Measurements from ENCODE around the gene PCDHGC3.
A peak's percentile ranks its signal among the peaks of the same experiment; 100 is the strongest.
"Not testable (repeated sequence)": the region's sequence is repeated elsewhere in the genome, so short reads cannot be mapped to it uniquely, and the experiment has no call there.

Gene PCDHGC3

GRCh38 chr5:141475625-141476131, at the start of gene PCDHGC3:
PCDHGC3 (plus strand) TSS chr5:141475966; CDS start chr5:141476117, 151 bp downstream.
- peak; percentile 50 to 71 for DNase-seq

DNA sequence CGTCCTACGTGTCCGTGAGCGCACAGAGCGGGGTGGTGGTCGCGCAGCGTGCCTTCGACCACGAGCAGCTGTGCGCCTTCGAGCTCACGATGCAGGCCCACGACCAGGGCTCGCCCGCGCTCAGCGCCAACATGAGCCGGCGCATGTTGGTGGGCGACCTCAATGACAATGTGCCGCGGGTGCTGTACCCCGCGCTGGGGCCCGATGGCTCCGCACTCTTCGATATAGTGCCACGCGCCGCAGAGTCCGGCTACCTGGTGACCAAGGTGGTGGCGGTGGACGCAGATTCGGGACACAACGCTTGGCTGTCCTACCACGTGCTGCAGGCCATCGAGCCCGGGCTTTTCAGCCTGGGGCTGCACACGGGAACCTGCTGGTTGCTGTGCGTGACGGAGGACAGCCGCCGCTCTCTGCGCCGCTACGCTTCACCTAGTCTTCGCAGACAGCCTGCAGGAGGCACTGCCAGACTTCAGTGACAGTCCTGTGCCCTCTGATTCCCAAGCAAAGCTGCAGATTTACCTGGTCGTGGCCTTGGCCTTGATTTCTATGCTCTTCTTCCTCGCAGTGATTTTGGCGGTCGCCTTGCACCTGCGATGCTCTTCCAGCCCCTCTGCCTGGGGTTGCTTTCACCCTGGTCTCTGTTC, 47.9 kb upstream of the PCDHGC3 start:
- DNase-seq = no peak

DNA sequence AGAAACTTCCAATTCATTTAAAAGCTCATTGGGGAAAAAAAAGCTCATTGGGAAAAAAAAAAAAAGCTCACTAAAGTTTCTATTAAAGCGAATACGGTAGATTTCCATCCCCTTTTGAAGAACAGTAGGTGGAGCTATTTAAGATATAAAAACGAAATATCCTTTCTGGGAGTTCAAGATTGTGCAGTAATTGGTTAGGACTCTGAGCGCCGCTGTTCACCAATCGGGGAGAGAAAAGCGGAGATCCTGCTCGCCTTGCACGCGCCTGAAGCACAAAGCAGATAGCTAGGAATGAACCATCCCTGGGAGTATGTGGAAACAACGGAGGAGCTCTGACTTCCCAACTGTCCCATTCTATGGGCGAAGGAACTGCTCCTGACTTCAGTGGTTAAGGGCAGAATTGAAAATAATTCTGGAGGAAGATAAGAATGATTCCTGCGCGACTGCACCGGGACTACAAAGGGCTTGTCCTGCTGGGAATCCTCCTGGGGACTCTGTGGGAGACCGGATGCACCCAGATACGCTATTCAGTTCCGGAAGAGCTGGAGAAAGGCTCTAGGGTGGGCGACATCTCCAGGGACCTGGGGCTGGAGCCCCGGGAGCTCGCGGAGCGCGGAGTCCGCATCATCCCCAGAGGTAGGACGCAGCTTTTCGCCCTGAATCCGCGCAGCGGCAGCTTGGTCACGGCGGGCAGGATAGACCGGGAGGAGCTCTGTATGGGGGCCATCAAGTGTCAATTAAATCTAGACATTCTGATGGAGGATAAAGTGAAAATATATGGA, 45.2 kb upstream of the PCDHGC3 start, which contains the start of gene PCDHGA12:
Gene PCDHGA12 (plus strand): TSS at position 176 of the 782 bp plus-strand sequence. CDS start 253 bp downstream, at position 429.
- DNase-seq = peak in 1 of 2 donors; percentile 43

DNA sequence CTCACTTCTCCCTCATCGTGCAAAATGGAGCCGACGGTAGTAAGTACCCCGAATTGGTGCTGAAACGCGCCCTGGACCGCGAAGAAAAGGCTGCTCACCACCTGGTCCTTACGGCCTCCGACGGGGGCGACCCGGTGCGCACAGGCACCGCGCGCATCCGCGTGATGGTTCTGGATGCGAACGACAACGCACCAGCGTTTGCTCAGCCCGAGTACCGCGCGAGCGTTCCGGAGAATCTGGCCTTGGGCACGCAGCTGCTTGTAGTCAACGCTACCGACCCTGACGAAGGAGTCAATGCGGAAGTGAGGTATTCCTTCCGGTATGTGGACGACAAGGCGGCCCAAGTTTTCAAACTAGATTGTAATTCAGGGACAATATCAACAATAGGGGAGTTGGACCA, 44.5 kb upstream of the PCDHGC3 start:
- DNase-seq = no peak

DNA sequence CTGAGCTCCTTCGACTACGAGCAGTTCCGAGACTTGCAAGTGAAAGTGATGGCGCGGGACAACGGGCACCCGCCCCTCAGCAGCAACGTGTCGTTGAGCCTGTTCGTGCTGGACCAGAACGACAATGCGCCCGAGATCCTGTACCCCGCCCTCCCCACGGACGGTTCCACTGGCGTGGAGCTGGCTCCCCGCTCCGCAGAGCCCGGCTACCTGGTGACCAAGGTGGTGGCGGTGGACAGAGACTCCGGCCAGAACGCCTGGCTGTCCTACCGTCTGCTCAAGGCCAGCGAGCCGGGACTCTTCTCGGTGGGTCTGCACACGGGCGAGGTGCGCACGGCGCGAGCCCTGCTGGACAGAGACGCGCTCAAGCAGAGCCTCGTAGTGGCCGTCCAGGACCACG, 43.5 kb upstream of the PCDHGC3 start:
- DNase-seq = not testable (repeated sequence)

GRCh38 chr5:141432726-141433125, 43.0 kb upstream of the PCDHGC3 start:
- DNase-seq = not testable (repeated sequence)

DNA sequence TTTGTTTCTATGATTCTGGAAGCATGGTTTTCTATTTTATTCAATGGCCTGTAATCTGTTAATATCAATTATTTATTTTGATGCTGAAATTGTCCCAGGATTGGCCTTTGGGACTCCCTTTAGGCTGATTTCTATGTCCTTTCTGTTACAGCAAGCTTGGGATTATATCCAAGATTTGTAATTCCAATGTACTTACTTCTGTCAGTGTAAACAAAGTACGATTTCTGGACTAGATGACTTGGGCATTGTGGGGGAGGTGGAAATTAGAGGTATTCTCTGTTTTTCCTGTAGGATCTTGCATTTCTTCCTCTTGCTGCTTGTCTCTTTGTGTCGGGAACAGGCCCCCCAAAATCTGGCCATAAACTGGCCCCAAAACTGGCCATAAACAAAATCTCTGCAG, 41.8 kb upstream of the PCDHGC3 start:
- no peak for DNase-seq

DNA sequence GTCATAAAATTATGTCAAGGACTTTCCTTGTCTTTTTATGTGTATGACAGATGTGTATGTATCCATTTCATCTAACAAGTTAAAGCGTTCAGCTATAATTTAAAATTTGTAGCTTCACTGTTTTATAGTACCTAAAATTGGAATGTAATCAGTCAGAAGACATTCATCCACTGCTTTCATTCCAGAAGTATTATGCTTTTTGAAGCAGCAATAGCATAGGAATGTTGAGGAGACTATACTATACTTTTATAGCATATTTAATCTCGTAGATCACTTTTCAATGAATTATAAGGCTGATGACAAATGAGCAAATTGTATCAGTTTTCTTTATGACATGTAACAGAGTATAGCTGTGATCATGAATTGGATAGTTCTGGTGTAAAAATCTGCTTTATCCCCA, 38.5 kb upstream of the PCDHGC3 start:
- no peak for DNase-seq

- no peak for DNase-seq
These were observed 36.2 kb upstream of the PCDHGC3 start for GRCh38 chr5:141439411-141440141.

GRCh38 chr5:141440341-141440740, 35.4 kb upstream of the PCDHGC3 start:
- no peak for DNase-seq

- DNase-seq = no peak
These were observed 34.1 kb upstream of the PCDHGC3 start for GRCh38 chr5:141441571-141442170.

GRCh38 chr5:141465351-141465750, 10.4 kb upstream of the PCDHGC3 start:
- DNase-seq = no peak

- DNase-seq = peak in 1 of 2 donors; percentile 30
These were observed 556 bp downstream of the PCDHGC3 start for GRCh38 chr5:141476132-141476911.

GRCh38 chr5:141477044-141477575, 1.3 kb downstream of the PCDHGC3 start:
- DNase-seq = no peak

GRCh38 chr5:141477815-141478214, 2.0 kb downstream of the PCDHGC3 start:
- no peak for DNase-seq

GRCh38 chr5:141478321-141478945, 2.7 kb downstream of the PCDHGC3 start:
- no peak for DNase-seq

- no peak for DNase-seq
These were observed 4.0 kb downstream of the PCDHGC3 start for GRCh38 chr5:141479776-141480175.

GRCh38 chr5:141483902-141484301, 8.1 kb downstream of the PCDHGC3 start:
- DNase-seq = no peak

- no peak for DNase-seq
These were observed 8.5 kb downstream of the PCDHGC3 start for GRCh38 chr5:141484310-141484640.

DNA sequence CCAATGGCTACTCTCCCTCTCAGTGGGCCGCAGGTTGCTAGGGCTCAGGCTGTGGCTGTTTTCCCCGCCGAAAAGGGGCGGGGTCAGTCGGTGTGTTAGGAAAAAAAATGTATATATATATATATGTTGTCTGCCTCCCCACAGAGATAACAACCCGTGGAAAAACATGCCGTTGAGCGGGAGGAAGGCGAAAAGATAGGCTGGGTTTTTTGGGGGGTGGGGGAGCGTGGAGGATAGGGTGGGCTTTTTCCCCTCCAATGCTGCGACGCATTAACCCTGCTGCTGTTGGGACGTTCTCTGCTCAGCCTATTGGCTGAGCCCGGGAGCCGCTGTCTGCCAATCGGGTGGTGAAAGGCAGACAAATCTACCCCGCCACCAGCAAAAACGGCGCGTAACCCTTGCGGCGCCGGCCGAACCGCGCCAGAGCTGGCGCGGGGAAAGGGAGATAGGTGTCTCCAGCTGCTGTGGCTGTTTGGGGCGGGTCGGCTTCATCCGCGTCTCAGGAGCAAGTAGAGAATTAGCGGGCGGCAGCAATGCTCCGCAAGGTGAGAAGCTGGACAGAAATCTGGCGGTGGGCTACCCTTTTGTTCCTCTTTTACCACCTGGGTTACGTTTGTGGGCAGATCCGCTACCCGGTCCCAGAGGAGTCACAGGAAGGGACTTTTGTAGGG, 9.0 kb downstream of the PCDHGC3 start, which contains the start of gene PCDHGC4:
Gene PCDHGC4 (plus strand): TSS at position 390 of the 671 bp plus-strand sequence. CDS start 144 bp downstream, at position 534.
- DNase-seq = peak in 1 of 2 donors; percentile 26
